SHP77 (cell line): ENCODE measurements around the gene SHISA3.

Experiments used
- DNase-seq, 2 experiments: peaks; one replicate each; lab custom pipeline; 2025; lab: John Stamatoyannopoulos, UW

Gene SHISA3

DNA sequence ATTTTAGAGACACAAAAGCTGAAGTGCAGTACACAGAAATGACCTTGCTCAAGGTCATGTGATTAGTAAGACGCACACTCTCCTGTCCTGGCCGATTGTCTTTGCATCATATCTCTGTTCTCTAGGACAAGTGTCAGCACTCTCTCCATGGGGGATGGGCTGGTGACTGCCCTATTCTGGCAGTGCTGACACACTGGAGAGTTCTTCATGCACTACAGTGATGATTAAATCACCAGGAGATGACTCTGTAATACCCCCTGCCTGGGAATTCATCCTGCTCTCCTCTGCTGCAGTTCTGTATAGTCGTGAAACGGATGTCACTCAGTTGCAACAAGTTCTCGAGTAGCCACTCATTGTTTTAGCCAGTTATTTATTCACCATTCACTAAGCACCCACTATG is 5.3 kb upstream of the SHISA3 start:
- no peak for DNase-seq

DNA sequence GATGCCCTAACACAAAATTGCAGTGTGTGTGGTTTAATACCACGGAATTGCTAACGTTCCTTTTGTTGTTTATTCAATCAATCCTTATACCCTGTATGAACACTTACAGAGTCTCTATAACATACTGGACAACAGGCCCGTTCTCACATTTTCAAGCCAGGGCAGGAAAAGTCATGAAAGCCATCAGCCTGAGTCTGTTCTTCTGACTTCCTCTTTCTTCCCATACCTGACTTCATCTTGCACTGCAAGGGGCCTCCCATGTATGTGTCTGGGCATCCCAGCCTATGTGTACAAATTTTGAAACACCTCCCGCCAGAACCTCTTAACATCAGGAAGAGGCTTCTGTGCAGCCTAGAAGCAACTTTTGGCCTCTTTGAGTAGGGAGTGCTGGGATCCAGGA is 4.9 kb upstream of the SHISA3 start:
- DNase-seq: no peak

DNA sequence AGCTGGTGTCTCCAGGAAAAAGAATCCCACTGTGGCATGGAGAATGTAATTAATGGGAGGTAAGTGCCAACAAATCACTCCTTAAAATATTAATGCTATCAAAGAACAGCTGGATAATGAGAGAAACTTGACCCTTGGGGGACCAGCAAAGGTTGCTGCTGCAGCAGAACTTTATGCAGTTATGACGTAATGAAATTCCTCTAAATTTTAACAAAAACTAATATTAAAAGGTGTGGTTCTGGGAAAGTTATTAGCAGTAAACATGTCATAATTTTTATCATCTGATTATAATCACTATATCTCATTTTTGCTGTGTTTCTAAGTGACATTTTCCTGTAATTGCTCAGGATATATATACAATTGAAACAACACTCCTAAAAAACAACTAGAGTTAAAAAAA is 1.7 kb upstream of the SHISA3 start:
- DNase-seq: no peak

DNA sequence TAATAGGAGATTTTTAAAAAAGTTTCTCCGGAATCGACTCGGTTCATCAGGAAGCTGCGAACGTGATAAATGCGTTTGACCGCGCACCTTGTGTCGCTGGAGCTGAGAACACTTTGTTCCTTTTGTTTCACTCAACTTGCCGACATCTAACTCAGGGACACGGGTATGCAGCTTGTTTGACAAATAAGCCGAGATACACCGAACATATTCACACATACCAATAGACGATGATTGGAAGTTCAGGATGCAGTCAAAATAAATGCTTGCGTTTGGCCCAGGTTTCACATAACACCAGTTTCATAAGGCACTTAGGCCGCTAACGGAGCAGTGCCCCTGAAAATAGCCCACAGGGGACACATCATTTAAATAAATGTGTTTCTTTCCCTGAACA is 932 bp upstream of the SHISA3 start:
- DNase-seq: no peak

DNA sequence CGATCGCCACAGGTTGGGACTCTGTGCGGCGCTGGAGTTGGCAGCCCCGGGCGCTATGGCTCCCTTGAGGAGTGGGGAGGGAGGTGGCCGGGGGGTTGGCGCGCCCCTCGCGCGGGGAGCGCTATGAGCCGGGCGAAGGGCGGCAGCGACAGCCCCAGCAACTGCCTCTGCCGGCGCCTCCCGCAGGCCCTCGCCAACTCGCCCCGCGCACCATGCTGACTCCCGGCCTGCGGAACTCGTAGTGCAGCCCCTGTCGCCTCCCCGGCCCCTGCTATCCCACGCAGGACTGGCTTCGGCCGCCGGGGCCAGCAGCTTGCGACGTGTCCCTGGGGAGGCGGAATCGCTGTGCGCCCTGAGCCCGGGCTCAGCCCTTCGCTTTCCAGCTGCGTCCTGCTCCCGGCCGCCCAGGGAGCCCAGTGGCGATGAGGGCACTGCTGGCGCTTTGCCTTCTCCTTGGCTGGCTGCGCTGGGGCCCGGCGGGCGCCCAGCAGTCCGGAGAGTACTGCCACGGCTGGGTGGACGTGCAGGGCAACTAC is 415 bp downstream of the SHISA3 start:
- no peak for DNase-seq

DNA sequence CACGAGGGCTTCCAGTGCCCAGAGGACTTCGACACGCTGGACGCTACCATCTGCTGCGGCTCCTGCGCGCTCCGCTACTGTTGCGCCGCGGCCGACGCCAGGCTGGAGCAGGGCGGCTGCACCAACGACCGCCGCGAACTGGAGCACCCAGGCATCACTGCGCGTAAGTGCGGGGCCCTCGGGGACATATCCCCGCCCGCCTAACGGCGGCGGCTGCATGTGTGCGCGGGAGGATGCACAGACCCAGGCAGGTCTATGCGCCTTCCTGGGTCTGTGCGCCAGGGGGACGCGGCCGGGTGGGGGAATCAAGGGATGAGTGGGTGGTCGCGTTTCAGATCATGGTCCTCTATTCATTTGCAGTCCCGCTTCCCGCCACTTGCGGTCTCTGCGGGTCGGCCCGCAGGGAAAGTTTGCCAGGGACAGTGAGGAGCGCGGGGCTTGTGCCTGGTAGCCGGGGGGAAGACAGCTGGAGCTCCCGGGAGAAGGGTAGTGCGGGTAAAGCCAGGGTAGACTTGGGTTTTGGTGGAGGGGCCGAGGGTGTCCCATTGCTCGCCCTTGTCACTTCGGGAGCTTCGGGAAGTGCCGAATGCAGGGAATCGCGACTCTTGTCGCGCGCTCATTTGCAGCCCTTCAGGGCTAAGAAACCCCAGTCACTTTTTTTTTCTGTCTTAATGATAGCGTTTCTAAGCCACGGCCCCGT is 1.0 kb downstream of the SHISA3 start:
- DNase-seq: no peak

DNA sequence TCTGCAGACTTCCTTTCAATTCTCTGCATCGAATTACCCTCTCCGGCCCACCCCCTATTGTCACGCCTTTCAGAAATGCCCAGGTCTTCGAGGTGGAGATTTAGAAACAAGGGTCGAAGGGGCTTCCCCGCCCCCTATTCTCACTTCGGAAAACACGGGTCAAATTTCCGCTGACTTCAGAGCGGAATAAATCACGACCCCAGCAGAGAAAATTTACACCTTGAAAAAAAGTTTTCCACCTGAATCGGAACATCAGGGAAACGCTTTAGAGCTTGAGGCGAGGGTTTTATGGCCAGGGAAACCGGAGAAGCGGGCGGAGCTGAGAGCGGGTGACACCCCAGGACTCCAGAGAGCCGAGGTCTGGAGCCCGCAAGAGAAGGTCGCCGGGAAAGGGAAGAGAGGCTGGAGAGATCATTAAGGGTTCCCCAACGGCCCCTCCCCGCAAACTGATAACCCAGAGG is 1.6 kb downstream of the SHISA3 start:
- no peak for DNase-seq

DNA sequence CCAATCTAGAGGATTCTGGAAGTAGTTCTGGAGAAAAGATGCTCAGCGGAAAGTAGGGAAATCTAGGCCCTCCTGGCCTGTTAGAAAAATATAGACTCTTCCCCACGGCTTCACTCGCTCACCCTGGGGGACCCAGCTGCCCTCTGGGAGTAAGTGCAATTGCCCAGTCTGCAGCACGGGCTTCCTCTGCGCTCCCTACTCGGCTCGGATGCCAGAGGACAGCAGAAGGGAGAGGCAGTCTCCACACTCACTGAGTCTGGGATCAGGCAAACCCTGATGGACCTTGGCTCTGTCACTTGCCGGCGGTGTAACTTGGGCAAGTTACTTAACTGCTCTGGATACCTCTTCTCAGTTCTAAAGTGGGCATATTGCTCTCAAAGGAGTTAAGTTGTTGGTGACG is 2.1 kb downstream of the SHISA3 start:
- no peak for DNase-seq

DNA sequence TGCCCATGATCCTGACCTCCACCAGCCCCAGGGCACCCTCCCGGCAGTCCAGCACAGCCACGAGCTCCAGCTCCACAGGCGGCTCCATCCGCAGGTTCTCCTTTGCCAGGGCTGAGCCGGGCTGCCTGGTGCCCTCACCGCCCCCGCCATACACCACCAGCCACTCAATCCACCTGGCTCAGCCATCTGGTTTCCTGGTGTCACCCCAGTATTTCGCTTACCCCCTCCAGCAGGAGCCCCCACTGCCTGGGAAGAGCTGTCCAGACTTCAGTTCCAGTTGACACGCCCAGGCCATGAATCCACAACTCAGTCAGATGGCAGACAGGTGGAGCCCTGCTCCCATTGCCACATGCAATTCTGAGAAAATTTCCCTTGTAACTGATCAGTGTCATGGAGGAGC is 3.9 kb downstream of the SHISA3 start:
- DNase-seq: peak in 1 of 2 experiments; percentile 4

DNA sequence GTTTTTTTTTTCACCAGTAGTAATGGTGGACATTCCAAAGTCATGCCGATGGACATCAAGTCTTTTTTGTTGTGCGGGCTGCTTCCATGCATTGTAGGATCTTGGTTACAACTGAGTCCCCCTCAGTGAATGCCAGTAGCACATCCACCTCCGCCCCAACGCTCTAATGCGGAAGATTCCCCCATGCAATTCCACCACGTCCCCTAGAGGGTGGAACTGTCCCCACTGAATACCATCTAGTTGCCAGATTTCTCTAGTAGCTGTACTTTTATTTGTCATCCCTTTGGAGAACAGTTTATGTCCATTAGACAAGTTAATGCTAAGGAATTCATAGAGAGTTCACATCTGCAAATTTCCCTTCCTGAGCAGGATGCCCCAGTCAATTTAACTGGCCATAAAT is 6.7 kb downstream of the SHISA3 start:
- no peak for DNase-seq

DNA sequence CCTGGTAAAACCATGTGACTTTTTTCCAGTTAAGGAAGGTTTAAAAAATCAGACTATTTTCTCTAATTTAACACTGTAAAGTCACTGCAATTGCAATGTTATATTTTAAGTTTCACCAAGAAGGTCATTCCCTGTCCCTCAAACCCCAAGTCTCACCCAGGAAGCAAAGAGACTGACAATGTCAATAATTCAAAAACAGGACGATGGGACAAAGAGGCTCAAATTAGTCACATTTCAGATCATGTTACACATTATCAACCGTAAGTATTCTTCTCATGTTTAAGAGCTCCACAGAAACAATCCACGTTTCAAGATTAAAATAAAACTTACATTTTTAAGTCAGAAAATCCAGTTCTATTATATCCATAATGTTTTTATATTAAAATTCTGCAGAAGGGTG is 13.2 kb downstream of the SHISA3 start:
- no peak for DNase-seq

DNA sequence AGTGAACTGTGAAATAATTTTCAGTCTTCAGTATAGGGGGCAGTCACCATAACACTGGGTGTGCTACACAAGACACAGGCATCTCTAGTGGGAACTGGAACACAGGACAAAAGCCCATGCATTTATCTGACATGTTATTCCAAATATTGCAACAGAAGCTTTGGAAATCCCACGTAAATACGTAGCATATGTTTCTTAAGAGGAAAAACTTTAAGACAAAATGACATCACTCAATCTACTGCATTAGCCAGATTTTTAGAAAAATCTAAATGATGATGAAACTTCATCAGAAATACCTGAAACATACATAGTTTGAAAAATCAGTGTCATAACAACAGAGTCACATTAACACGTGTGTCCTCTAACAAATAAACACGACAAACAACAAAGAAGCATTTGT is 14.5 kb downstream of the SHISA3 start:
- DNase-seq: no peak

DNA sequence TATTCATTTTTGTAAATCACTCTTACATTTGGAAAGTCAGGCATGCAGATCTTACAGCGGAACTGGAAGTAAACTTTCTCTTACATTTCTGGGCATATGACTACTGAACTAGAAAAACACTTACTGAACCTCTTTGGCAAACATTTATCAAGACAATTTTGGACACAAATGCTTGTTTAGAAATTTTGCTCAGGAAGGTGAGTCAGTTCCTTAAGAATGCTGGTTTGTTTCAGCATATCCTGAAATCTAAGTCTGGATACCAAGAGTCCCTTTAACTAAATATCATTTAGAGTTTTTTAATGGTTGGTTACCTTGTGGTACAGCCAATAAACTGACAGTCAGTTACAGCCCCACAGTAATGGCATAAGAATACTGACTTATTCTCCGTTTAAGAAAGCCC is 15.0 kb downstream of the SHISA3 start:
- DNase-seq: no peak

DNA sequence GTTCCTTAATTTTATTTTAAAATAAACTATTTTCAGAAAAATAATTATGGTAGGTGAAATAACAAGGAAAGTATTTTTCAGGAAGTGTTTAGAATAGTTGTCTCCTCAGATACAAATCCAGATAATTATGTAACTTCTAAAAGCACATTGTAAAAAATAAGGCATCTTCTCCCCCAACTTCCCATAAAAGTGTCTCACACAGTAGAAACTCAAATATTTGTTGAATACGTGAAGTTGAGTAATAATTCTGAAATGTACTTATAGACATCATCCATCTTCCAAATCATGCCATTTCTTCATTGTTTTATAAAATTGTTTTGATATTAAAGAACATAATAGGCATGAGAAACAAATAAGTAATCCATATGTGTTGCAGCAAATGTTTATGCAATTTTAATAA is 18.0 kb downstream of the SHISA3 start:
- DNase-seq: no peak

DNA sequence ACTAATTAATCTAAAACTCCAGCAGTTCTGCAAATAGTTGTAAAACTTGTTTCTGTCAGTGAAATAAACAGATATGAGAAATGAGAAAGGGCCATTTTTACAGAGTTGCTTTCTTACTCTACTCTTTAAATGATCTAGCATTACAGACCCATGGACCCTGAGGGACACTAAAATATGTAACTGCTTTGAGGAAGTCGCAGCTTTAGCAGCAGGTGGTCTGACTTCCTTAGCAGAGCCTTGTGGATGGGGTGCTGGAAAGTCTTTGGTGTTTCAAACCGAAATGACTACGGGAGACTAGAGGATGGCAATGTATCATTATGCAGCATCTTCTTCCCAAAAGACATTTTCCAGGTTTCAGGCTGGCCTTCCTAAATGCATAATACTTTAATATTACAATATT is 18.7 kb downstream of the SHISA3 start:
- no peak for DNase-seq

DNA sequence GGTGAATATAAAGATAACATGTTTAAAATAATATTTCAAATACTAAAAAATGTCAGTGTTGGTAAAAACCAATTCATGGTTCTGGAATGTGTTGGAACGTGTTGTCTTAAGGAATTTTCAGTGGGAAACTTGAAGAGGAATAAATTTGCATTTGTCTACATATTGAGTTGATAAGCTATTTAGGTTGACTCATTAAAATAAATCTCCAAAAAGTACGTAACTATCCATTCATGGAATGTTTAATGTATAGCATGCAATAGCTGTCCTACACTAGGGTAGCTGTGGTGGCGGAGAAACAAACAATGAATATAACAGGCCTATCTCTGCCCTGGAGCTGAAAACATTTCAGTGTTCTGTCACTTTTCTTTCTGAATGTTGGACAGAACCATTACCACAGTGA is 20.3 kb downstream of the SHISA3 start:
- no peak for DNase-seq

DNA sequence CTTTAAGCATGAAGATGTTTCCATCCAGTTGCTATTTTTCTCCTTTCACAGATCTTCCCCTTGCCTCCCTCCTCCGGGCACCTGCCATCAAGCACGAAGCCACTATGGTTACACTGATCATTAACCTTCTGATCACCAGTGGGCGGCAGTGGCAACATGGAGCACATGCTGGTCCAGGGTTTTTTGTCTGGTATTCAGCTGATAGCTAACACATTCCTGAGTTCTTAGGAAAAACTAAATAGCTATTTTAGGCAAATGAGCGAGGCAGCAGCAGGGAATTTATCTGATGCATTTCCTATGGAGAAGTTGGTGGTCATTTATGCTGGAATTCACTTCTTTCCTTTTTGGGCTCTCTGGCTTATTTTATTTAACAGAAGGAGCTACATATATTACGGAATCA is 22.9 kb downstream of the SHISA3 start:
- no peak for DNase-seq

DNA sequence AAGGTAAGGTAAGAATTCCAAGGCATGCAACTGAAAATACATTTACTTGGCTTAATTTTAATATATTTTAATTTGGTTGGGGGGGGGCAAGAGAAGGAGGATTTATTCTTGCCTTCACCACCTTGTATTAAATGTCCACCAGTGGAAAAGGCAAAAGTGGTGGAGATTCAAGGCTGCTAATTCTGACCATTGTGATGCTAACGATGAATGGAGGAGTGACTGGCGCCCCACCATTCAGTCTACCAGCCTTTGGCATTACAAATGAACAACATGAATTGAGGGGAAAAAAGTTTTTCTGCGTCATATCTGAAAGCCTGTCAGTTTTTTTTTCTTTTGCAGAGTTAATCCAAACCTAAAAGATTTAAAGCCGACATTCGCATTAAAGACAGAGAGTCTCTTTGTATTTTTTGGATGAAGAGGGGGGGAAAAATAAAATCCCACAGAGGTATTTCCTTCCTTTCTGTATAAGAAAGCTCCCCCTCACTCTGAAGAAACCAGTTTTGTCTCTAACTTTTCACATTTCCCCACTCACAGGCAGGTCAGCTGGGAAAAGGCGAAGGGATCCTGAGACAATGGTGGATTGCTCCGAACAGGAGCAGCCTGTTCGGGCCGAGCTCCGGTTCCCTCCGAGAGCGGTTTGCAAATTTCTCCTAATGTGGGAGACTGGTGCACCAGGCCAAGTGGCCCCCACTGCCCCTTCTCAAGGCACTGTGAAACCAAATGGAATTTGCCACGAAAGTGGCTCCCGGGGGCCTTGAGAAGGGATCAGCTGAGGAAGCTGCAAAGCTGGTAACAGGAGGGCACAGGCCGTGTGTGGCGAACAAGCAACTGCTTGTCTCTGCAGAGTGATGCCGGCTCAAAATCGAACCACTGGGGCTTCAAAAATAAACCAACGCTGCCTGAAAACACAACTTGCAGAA is 28.1 kb downstream of the SHISA3 start:
- no peak for DNase-seq

DNA sequence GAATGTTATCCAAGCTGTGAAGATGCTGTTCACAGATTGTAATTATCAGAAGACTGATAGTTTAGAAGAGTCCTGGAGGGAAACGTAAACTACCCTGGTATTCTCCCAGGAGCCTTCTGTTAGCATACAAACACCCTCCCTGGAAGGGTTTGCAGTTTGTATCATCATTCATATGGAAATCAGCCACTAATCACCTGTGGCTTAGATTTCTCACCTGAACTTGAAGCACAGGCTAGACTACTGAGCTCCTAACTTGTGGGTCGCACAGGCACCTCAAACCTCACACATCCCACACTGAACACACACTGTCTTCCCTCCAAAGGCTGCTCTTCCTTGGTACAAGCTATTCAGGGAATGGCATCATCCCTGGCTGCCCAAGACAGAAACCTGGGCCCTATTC is 30.7 kb downstream of the SHISA3 start:
- no peak for DNase-seq

DNA sequence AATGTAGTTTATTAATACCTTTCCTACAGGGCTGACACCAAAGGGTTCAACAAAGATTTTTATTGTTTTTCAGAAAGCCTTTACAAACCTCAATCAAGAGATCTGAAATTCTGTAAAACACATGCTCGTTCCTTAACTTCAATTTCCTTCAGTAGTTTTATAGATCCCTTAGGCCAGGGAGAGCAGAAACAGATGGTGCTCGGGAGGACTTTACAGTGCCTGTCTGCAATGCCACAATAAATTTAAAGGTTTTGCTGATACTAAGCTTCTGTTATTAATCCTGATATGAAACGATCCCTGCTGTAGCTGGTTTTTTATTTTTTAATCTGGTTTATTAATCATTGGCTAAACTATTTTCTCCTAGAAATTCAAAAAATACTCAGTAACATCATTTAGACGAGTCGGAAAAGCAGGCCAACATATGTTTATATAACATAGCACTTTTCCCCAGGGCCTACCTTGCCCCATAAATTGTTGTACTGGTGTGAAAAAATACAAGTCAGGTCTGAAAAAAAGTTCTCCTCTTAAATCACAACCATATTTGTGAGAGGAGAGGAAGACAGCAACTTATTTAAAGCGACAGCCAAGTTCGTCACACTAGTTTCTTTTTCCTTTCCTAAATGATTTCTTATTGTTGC is 39.8 kb downstream of the SHISA3 start:
- no peak for DNase-seq

DNA sequence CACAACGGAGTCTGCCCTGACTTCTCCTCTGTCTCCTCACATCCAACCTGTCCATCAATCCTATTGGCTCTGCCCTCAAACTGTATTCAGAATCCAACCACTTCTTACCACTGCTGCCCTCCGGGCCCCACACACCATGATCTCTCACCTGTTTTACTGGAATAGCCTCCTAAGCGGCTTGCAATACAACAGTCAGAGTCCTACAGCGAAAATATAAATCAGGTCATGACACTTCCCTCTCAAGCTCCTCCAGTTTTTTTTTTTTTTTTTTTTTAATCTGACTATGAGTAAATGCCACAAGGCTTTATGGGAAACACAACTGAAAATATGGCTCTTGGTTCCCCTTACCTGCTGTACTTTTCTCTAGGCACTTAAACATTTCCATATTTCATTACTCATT is 42.8 kb downstream of the SHISA3 start:
- no peak for DNase-seq

DNA sequence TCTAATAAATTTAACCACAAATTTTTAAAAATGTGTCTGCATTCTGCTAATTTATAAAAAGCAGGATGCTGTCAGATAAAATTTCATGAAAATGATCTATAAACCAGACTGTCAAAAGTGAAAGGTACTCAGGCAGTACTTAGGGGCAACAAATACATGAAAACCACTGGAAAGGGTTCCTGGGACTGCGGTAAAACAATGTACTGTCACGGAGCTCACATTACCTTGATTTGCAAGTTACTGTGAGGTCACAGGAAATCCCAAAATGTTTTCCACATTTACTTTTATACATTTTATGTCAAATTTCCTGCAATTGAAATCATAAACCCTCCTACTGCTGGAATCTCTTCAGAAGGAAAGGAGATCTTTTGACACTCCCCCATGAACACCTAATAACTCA is 45.3 kb downstream of the SHISA3 start:
- DNase-seq: no peak

DNA sequence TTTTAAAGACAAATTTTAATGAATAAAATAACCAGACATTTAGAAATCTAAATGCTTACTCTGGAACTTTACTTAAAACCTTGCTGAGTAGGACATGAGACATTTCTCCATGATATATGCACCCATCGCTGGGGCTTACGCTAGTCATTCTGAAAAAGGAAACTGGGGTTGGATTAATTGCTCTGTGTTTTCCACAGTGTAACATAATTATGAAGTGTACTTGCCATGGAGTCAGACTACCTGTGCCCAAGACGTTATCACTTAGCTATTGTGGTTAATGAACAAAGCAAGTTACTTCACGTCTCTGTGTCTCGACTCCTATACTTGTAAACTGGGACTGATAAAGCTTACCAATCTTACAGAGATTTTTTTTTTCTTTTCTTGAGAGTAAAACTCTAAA is 47.8 kb downstream of the SHISA3 start:
- no peak for DNase-seq
